Kidney epithelial cell (primary cell): ENCODE data around the gene ZMYND15. TPM values are rescaled to one million over a fixed set of nuclear protein-coding genes. Genes with fewer than 3 reads are reported as not detected.

Experiments used
- DNase-seq: peaks from one replicate; pipeline ENCODE4 v3.0.0-alpha.2; 2010; ENCODE audit warnings: low read depth
- H3K27me3 ChIP-seq: 2 replicates; pipeline ENCODE4 v1.6.0; 2011; ENCODE audit warnings: low read length; ENCODE audit not compliant: control insufficient read depth, insufficient read depth
- H3K36me3 ChIP-seq: 2 replicates; pipeline ENCODE4 v1.5.1; 2011; ENCODE audit warnings: low read length; ENCODE audit not compliant: control insufficient read depth, insufficient read depth
- H3K4me3 ChIP-seq: 2 replicates; pipeline ENCODE4 v1.5.1; 2011; ENCODE audit warnings: low read depth, mild to moderate bottlenecking, control low read depth, low read length
- total RNA-seq: library from RNA; depleted of rRNA; stranded (reverse); fragments of >200 nt; gene quantifications from 2 replicates; pipeline ENCODE4 v1.2.3, GENCODE V29; 2015
- TF ChIP-seq, protein P1 (sequence below): IDR thresholded peaks from 2 replicates; pipeline ENCODE4 v1.5.1; 2011; ENCODE audit warnings: mild to moderate bottlenecking, moderate library complexity, low read length, control low read depth, inconsistent platforms; ENCODE audit not compliant: insufficient read depth, poor library complexity, severe bottlenecking

The ZMYND15 gene
- total RNA-seq, 1 donor from 2014 or later: 1.4 TPM

DNA sequence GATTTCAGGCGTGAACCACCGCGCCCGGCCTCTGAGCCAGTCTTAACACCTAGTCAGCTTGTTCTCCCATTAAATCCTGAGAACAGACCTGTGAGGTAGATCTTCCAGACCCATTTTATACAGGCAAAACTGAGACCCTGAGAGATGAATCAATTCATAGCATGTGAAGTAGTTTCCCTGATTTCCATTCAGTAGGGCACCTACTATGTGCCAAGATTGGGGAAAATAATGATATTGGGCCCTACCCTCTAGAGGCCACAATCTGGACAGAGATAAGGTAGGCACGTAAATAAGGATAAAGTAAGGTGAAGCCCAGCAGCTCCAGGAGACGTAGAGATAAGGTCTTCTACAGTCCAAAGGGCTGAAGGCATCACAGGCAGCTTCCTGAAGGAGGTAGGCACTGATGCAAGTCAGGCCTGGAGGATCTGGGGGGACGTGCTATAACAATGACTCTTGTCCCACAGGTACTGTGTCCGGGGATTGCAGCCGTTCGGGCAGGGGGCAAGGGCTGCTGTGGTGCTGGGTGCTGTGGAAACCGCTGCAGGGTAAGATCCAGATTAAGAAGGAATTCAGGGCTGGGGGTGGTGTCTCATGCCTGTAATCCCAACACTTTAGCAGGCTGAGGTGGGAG is 40.8 kb downstream of the ZMYND15 start:
- H3K4me3 ChIP-seq: no peak overlapping the region
- H3K36me3 ChIP-seq: no peaks in the 10 kb centered on the region
- TF ChIP-seq, protein P1, sequence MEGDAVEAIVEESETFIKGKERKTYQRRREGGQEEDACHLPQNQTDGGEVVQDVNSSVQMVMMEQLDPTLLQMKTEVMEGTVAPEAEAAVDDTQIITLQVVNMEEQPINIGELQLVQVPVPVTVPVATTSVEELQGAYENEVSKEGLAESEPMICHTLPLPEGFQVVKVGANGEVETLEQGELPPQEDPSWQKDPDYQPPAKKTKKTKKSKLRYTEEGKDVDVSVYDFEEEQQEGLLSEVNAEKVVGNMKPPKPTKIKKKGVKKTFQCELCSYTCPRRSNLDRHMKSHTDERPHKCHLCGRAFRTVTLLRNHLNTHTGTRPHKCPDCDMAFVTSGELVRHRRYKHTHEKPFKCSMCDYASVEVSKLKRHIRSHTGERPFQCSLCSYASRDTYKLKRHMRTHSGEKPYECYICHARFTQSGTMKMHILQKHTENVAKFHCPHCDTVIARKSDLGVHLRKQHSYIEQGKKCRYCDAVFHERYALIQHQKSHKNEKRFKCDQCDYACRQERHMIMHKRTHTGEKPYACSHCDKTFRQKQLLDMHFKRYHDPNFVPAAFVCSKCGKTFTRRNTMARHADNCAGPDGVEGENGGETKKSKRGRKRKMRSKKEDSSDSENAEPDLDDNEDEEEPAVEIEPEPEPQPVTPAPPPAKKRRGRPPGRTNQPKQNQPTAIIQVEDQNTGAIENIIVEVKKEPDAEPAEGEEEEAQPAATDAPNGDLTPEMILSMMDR: no peak
- no peak for DNase-seq
- peaks cover 42% of the 10 kb centered on the region for H3K27me3 ChIP-seq

DNA sequence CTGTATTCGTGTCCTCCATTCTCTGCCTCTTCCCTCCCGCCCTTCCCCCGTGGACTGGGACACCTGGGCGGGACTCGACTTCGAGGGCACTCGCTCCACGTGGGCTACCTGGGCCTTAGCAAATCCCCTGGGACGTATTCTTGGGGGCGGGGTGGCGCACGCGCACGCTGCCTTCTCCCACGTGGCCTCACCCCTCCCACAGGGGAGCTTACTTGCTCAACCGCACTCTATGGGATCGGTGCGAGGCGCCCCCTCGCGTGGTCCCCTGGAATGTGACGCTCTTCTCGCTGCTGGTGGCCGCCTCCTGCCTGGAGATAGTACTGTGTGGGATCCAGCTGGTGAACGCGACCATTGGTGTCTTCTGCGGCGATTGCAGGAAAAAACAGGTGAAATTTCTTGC is 43.0 kb downstream of the ZMYND15 start:
- no peak for DNase-seq
- TF ChIP-seq, protein P1: no peak
- Histone ChIP-seq H3K27me3 (peaks cover 58% of the 10 kb centered on the region), H3K4me3 (no peak overlapping the region), H3K36me3 (no peaks in the 10 kb centered on the region)

GRCh38 chr17:4785311-4786105 is 45.9 kb downstream of the ZMYND15 start:
- no peak overlapping the region for H3K4me3 ChIP-seq
- DNase-seq: no peak
- TF ChIP-seq, protein P1: no peak

DNA sequence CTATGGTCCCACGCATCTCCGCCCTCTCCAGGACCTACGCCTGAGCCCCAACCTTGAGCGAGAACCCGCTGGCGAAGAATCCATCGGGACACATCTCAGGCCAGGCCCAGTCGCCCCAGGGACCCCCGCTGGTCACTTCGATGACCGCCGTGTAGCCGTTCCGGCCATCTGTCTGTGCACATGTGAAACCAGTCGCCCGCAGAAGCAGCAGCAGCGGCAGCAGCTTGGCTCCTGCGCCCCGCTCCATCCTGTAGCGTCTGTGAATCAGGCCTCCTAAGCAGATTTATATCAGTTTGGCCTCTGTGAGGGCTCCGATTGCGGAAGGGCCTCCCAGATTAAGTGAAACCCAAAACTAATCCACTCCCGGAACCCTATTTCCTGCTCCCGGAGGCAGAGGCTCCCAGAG is 46.5 kb downstream of the ZMYND15 start, which contains the start of gene VMO1:
Gene VMO1 (minus strand): TSS at position 259 of the 406 bp plus-strand sequence. CDS start 12 bp downstream, at position 247.
- no peak for DNase-seq
- Histone ChIP-seq H3K27me3 (peaks cover 55% of the 10 kb centered on the region), H3K4me3 (no peak within 1 kb of the TSS), H3K36me3 (no peaks in the 10 kb centered on the region)
- TF ChIP-seq, protein P1: no peak

More at GRCh38 chr17:4785311-4786105, 45.9 kb downstream of the ZMYND15 start:
- no peaks in the 10 kb centered on the region for H3K36me3 ChIP-seq
- peaks cover 58% of the 10 kb centered on the region for H3K27me3 ChIP-seq

DNA sequence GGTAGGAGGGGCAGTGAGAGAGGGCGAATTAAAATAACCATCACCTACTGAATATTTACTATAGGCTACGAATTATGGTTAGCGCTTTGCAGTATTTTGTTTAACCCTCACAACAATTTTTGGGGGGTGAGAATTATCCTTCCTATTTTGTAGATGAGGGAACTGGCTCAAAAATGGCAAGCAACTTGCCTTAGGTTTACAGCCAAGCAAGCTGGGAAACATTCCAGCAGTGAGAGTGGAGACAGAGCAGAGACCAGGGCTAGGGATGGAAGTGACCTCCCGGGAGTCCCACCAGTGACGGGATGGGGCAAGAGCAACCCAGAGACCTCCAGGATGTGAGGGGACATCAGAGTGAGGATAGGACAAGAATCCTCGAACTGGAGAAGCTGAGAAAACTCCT is 46.9 kb downstream of the ZMYND15 start:
- no peak for DNase-seq
- Histone ChIP-seq H3K36me3 (no peaks in the 10 kb centered on the region), H3K27me3 (peaks cover 55% of the 10 kb centered on the region), H3K4me3 (no peak overlapping the region)
- TF ChIP-seq, protein P1: no peak
